Activated T-cell treated with anti-CD3 and anti-CD28 coated beads, Interleukin-2, amount 50 U/mL, for 24 hours (primary cell): ENCODE results near the gene DAB1.
"Not testable (repeated sequence)": the region's sequence is repeated elsewhere in the genome, so short reads cannot be mapped to it uniquely, and the experiment has no call there.

Source experiments
- DNase-seq: peaks from one replicate; pipeline ENCODE4 v3.0.0-alpha.2; 2020
- H3K27ac Mint-ChIP-seq: 2 replicates; pipeline ENCODE4 v1.8.0; 2020; ENCODE audit warnings: mild to moderate bottlenecking, mixed read lengths
- H3K27me3 Mint-ChIP-seq: 2 replicates; pipeline ENCODE4 v1.8.0; 2020; ENCODE audit warnings: mixed read lengths
- H3K36me3 Mint-ChIP-seq: 2 replicates; pipeline ENCODE4 v1.8.0; 2020; ENCODE audit warnings: low read depth, mixed read lengths
- H3K4me1 Mint-ChIP-seq: 2 replicates; pipeline ENCODE4 v1.8.0; 2020; ENCODE audit warnings: low read depth, mixed read lengths
- H3K4me3 Mint-ChIP-seq: 2 replicates; pipeline ENCODE4 v1.8.0; 2020; ENCODE audit warnings: mild to moderate bottlenecking, moderate library complexity, mixed read lengths
- H3K9me3 Mint-ChIP-seq: 2 replicates; pipeline ENCODE4 v1.8.0; 2020; ENCODE audit warnings: mixed read lengths

The DAB1 gene

DNA sequence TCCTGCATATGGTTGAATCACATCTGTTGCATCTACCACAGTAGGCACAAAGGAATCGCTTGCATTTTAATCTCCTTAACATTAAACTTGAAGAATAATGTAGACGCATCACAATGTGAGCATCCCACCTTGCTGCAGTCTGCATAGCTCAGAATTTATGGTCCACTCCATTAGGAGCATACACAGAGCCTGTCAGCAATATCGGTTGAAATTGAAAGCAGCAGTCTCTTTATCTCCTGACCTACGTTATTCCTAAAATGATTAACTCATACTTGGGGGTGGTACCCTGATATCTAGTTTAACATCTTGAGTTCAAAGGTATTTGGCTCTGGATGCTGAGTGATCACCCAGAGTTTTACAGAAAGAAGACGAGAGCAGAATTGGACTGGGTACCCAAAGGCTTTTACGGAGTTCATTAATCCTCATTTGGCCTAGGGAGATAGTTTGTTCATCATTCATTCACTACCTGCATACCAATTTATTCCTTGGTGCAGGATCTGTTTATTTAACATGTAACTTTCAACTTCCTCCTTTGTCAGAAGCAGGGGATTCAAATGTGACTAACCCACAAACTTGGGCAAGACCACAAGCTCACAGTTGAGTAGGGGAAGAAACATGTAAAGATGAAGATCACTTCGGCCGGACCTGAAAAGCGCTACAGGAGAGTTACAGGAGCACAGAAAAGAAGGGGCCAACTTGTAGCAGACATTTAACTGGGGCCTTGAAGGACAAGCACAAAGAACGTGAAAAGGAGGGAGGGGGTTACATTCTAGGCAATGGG is 187.9 kb downstream of the DAB1 start:
- Mint-ChIP-seq H3K27me3 (no peaks in the 10 kb centered on the region), H3K4me1 (no peaks in the 10 kb centered on the region), H3K27ac (no peak overlapping the region), H3K4me3 (no peak overlapping the region), H3K9me3 (no peaks in the 10 kb centered on the region), H3K36me3 (no peaks in the 10 kb centered on the region)
- DNase-seq = no peak

DNA sequence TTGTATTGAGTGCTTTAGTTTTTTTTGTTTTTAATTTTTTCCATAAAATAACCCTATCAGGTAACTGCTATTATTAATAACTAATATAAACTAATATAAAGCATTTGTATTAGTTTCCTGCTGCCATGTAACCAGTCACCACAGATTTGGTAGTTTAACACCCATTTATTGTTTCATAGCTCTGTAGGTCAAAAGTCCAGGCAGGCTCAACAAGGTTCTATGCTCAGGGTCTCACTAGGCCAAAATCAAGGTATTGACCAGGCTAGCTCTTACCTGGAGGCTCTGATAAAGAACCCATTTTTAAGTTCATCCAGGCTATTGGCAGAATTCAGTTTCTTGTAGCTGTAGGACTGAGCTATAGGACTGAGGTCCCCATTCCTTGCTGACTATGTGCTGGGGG is 189.4 kb downstream of the DAB1 start:
- Mint-ChIP-seq H3K36me3 (no peaks in the 10 kb centered on the region), H3K9me3 (no peaks in the 10 kb centered on the region), H3K27me3 (no peaks in the 10 kb centered on the region), H3K27ac (no peak overlapping the region), H3K4me1 (no peaks in the 10 kb centered on the region), H3K4me3 (no peak overlapping the region)
- no peak for DNase-seq

DNA sequence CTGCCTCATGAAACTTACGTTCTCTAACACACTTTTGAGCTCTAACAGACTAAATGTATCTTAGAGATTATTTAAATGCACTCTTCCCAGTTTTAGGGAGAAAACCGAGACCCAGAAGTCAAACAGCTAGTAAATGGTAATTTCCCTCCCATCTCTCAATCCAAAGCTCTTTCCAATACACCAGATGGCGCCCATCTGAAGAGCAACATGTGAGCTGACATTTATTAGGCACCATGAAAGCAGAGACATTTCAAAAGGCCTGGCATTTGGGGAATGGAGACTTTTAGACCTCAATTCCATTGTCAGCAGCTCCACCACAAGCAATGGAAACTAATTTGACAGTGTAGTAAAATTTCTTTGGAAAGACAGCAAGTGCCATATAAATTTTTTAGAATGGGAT is 191.4 kb downstream of the DAB1 start:
- no peaks in the 10 kb centered on the region for H3K9me3 Mint-ChIP-seq
- no peaks in the 10 kb centered on the region for H3K27me3 Mint-ChIP-seq
- H3K27ac Mint-ChIP-seq = no peak overlapping the region
- no peaks in the 10 kb centered on the region for H3K4me1 Mint-ChIP-seq
- no peak for DNase-seq
- no peaks in the 10 kb centered on the region for H3K36me3 Mint-ChIP-seq
- H3K4me3 Mint-ChIP-seq = no peak overlapping the region

DNA sequence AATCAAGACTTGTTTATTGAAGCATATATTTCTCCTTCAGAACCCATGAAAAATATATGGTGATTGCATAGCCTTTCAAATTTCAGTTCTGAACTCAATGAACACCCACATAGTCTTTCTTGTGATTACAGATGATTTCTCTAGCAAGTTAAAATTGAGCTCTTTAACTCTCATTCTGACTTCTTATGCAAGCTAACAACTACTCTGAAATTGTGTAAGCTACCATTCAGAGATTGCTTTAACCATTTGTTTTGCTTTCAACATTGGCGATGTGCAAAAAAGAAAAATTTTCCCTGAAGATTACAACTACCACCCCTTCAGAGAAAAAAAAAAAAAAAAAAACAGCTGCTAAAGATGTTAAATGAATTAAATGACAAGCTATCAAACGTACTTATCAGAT is 193.9 kb downstream of the DAB1 start:
- Mint-ChIP-seq H3K27me3 (no peaks in the 10 kb centered on the region), H3K4me1 (no peaks in the 10 kb centered on the region), H3K4me3 (no peak overlapping the region), H3K9me3 (no peaks in the 10 kb centered on the region), H3K27ac (no peak overlapping the region), H3K36me3 (no peaks in the 10 kb centered on the region)
- DNase-seq = no peak

DNA sequence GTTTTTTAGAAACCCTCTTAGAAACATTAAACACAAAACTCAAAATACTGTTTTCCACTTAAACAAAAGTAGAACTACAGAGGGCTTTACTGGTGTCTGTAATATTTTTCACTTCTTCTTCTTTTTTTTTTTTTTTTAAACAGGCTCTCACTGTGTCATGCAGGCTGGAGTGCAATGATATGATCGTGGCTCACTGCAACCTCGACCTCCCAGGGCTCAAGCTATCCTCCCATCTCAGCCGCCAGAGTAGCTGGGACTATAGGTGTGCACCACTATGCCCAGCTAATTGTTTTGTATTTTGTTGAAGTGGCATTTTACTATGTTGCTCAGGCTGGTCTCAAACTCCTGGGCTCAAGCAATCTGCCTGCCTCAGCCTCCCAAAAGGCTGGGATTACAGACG is 194.8 kb downstream of the DAB1 start:
- DNase-seq = no peak
- no peaks in the 10 kb centered on the region for H3K9me3 Mint-ChIP-seq
- H3K27ac Mint-ChIP-seq = no peak overlapping the region
- H3K4me3 Mint-ChIP-seq = no peak overlapping the region
- no peaks in the 10 kb centered on the region for H3K27me3 Mint-ChIP-seq
- no peaks in the 10 kb centered on the region for H3K4me1 Mint-ChIP-seq
- no peaks in the 10 kb centered on the region for H3K36me3 Mint-ChIP-seq

DNA sequence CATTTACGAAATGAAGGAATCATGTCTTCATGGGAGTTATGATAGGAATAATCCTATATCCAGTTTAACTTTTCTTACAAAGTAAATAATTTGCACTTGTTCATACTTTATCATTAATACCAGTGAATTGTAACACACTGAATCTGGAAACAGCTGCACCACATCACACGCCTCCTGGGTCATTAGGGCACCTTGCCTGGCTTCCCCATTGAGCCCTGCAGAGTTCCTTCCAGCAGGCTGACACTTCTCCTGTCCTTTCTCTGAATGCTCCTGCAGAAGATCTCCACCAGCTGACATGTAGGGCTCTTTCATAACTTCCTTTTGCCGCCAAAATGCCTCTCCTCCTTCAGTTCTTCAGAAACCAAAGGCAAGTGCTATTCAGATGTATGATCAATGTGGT is 201.1 kb downstream of the DAB1 start:
- Mint-ChIP-seq H3K9me3 (no peaks in the 10 kb centered on the region), H3K27ac (no peak overlapping the region), H3K27me3 (no peaks in the 10 kb centered on the region), H3K4me1 (no peaks in the 10 kb centered on the region), H3K4me3 (no peak overlapping the region), H3K36me3 (no peaks in the 10 kb centered on the region)
- no peak for DNase-seq

DNA sequence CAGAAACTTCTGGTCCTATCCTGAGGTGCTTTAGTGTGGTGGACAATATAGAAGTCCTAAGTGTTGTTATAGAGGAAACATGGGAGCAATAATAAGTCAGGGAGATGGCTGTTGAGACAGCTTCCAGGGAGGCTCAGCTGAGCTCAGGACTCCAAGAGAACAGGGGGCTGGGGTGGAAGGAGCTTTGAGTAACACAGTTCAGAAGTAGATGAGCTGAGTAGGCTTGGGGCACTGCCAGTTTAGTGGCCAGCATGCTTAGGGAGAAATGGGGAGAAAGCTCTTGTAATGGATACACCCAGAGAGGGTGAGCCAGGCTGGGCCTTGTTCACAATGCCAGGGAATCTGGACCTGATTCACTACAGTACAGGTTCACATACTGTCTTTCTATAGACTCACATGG is 201.6 kb downstream of the DAB1 start:
- H3K4me1 Mint-ChIP-seq = no peaks in the 10 kb centered on the region
- DNase-seq = no peak
- no peaks in the 10 kb centered on the region for H3K36me3 Mint-ChIP-seq
- H3K27me3 Mint-ChIP-seq = no peaks in the 10 kb centered on the region
- no peak overlapping the region for H3K27ac Mint-ChIP-seq
- no peaks in the 10 kb centered on the region for H3K9me3 Mint-ChIP-seq
- no peak overlapping the region for H3K4me3 Mint-ChIP-seq

DNA sequence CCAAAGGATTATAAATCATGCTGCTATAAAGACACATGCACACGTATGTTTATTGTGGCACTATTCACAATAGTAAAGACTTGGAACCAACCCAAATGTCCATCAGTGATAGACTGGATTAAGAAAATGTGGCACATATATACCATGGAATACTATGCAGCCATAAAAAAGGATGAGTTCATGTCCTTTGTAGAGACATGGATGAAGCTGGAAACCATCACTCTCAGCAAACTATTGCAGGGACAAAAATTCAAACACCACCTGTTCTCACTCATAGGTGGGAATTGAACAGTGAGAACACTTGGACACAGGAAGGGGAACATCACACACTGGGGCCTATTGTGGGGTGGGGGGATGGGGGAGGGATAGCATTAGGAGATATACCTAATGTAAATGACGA is 203.0 kb downstream of the DAB1 start:
- H3K36me3 Mint-ChIP-seq, DNase-seq, H3K4me3 Mint-ChIP-seq, H3K27me3 Mint-ChIP-seq, H3K4me1 Mint-ChIP-seq, H3K27ac Mint-ChIP-seq, H3K9me3 Mint-ChIP-seq: not testable (repeated sequence)

DNA sequence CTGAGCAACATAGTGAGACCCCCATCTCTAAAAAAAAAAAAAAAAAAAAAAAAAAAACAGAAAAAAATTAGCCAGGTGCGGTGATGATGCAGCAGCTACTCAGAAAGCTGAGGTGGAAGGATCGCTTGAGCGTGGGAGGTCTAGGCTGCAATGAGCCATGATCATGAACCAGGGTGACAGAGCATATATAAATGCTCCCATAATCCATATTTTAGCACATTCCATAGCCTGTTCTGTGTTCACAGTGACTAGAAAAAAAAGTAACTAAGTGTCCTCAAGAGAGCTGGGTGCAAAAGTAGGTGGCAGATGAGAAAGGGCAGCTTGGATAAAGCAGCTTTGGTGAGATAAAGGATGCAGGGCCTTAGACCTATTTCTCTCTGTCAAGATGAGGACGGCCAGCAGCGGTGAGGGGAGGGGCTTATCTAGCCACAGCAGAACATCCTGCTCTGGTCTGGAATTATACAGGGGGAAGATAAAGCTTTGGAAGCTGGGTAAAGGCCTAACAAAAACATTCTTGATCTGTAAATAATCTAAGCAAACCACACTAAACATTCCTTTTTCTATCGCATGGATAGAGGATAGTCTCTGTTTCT is 205.3 kb downstream of the DAB1 start:
- H3K4me1 Mint-ChIP-seq = no peaks in the 10 kb centered on the region
- no peaks in the 10 kb centered on the region for H3K36me3 Mint-ChIP-seq
- no peak overlapping the region for H3K27ac Mint-ChIP-seq
- no peak for DNase-seq
- no peaks in the 10 kb centered on the region for H3K9me3 Mint-ChIP-seq
- H3K27me3 Mint-ChIP-seq = no peaks in the 10 kb centered on the region
- H3K4me3 Mint-ChIP-seq = no peak overlapping the region

DNA sequence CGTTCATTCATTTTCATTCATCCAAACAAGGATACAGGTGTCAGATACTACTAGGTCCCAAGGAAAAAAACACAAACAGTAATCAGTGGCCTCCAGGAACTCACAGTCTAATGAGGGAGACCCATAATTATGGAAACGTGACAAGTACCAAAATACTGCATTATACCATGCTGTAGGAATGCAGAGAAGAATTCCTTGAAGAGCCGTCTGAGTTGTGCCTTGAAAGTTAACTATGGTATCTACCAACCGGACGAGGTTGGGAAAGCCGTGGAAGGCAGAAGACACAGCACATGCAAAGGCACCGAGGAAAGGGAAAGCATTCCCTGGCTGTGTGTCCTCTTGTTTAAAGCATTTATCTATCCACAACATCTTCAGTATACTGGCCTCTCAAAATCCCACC is 206.0 kb downstream of the DAB1 start:
- no peak overlapping the region for H3K4me3 Mint-ChIP-seq
- no peak overlapping the region for H3K27ac Mint-ChIP-seq
- H3K36me3 Mint-ChIP-seq = no peaks in the 10 kb centered on the region
- no peaks in the 10 kb centered on the region for H3K4me1 Mint-ChIP-seq
- no peaks in the 10 kb centered on the region for H3K9me3 Mint-ChIP-seq
- no peaks in the 10 kb centered on the region for H3K27me3 Mint-ChIP-seq
- no peak for DNase-seq

DNA sequence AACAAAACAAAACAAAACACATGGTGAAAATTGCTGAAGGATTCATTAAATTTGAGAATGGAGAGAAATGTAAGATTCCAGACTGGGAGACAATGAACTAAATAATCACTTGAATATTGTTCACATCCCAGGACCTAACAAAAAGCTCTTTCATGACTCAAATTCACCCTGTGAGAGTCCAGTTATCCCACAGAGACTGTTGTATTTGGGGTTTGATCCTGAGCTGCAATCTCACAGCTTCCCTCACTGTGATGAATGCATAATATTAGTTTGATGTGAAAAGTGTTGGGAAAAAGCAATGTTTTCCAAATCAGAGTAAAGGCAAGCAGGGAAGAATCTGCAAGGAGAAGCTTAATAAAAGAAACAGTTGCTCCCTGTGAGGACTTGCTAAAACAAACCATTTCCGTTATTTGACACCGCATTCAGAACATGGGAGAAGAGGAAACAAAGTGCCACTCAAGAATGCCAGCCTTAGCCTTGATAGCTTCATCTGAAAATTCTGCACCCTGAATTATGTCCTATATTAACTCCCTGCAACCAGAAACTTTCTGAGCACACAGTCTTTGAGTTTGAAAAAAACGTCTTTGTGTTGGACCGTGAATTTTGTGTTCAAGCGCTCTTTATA is 208.8 kb downstream of the DAB1 start:
- H3K36me3 Mint-ChIP-seq = no peaks in the 10 kb centered on the region
- no peak overlapping the region for H3K27ac Mint-ChIP-seq
- no peaks in the 10 kb centered on the region for H3K4me1 Mint-ChIP-seq
- no peak for DNase-seq
- H3K9me3 Mint-ChIP-seq = no peaks in the 10 kb centered on the region
- H3K27me3 Mint-ChIP-seq = no peaks in the 10 kb centered on the region
- H3K4me3 Mint-ChIP-seq = no peak overlapping the region

DNA sequence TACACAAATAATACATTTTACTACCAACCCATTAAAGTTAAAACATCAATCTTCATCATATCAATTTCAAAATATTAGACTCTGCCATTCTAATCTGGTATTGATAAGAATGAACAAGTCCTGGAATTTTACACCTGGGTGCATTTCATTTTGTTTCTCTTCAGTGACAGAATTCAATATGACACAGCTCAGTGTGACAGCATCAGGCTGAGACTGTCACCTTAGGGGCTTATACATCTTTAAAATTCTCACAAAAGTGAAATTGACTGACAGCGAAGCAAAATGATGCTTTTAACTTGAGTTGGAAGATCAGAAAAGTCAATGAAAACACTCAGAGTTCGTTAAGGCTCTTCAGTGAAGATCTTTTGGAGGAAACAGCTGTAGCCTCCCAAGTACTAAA is 213.0 kb downstream of the DAB1 start:
- DNase-seq = no peak
- Mint-ChIP-seq H3K27ac (no peak overlapping the region), H3K27me3 (no peaks in the 10 kb centered on the region), H3K4me1 (no peaks in the 10 kb centered on the region), H3K9me3 (no peaks in the 10 kb centered on the region), H3K4me3 (no peak overlapping the region), H3K36me3 (no peaks in the 10 kb centered on the region)

DNA sequence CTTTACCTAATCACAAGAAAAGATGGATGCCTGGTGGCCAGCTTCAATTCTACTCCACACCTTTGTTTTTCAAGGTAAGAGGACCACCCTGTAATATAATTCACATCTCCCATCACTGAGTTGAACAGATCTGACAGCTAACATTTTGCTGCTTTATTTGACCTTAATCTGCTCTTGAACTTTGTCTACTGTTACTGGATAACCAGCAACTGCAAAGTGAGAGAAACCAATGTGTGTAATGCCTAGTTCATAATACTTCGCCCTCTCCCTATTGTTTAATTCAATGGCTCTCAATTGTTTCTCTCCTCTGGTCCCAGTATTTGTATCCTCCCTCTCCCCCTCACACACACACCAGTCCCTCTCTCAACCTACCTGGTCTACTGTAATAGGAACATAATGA is 214.4 kb downstream of the DAB1 start:
- no peak for DNase-seq
- Mint-ChIP-seq H3K4me3 (no peak overlapping the region), H3K9me3 (no peaks in the 10 kb centered on the region), H3K27me3 (no peaks in the 10 kb centered on the region), H3K4me1 (no peaks in the 10 kb centered on the region), H3K27ac (no peak overlapping the region), H3K36me3 (no peaks in the 10 kb centered on the region)

DNA sequence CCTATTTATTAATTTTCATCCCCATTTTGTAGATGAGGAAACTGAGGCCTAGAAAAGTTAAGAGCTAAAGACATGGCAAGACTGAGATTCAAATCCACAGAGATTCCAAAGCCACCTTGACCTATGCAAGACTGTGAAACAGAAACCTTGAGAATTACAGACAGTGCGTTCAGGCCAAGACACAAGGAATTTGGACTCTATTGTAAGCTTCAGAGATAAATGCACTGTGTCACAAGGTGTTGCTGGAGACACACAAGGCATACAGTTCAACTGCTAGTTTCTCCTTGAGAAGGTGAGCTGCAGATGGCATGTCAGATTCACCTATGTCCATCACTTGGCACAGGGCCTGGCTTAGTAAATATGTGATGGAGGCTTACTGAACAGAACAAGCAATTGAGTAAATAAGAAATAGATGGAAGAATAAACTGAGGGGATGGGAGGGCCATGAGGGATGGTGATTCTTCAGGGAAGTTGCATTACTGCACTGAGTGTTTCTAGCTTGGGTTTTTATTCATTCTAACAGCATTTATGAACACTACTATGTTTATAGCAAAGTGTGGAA is 215.0 kb downstream of the DAB1 start:
- Mint-ChIP-seq H3K27ac (no peak overlapping the region), H3K4me3 (no peak overlapping the region), H3K4me1 (no peaks in the 10 kb centered on the region), H3K9me3 (no peaks in the 10 kb centered on the region), H3K36me3 (no peaks in the 10 kb centered on the region), H3K27me3 (no peaks in the 10 kb centered on the region)
- DNase-seq = no peak

DNA sequence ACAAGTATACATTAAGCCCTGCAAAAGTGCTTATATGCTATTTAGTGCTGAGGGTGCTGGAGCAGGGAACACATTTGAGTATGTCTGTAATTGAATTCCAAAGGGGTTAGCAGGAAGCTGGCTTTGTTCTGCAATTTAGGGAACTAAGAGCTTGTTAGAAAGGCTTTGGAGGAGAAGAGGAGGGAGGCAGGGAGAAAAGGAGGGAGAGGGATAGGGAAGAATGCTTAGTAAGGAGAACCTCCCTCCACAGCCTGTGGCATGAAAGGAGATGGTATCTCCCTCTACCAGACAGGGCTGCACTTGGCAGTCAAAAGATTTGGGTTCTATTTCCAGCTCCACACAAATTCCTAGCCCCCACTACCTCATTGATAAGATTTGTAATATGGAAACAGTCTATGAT is 217.8 kb downstream of the DAB1 start:
- peaks cover 7% of the 10 kb centered on the region for H3K27me3 Mint-ChIP-seq
- peaks cover 3% of the 10 kb centered on the region for H3K9me3 Mint-ChIP-seq
- H3K4me3 Mint-ChIP-seq = no peak overlapping the region
- no peaks in the 10 kb centered on the region for H3K36me3 Mint-ChIP-seq
- DNase-seq = no peak
- H3K27ac Mint-ChIP-seq = no peak overlapping the region
- H3K4me1 Mint-ChIP-seq = no peaks in the 10 kb centered on the region
